Stimulated activated CD4-positive, alpha-beta T cell treated with anti-CD3 and anti-CD28 coated beads, Interleukin-1b, Interleukin-23, amount 100 ng/mL, for 48 hours (primary cell): ENCODE data around the gene PPP2R5B.

Experiments
- DNase-seq: peaks from one replicate; pipeline ENCODE4 v3.0.0-alpha.2; 2020

PPP2R5B gene

DNA sequence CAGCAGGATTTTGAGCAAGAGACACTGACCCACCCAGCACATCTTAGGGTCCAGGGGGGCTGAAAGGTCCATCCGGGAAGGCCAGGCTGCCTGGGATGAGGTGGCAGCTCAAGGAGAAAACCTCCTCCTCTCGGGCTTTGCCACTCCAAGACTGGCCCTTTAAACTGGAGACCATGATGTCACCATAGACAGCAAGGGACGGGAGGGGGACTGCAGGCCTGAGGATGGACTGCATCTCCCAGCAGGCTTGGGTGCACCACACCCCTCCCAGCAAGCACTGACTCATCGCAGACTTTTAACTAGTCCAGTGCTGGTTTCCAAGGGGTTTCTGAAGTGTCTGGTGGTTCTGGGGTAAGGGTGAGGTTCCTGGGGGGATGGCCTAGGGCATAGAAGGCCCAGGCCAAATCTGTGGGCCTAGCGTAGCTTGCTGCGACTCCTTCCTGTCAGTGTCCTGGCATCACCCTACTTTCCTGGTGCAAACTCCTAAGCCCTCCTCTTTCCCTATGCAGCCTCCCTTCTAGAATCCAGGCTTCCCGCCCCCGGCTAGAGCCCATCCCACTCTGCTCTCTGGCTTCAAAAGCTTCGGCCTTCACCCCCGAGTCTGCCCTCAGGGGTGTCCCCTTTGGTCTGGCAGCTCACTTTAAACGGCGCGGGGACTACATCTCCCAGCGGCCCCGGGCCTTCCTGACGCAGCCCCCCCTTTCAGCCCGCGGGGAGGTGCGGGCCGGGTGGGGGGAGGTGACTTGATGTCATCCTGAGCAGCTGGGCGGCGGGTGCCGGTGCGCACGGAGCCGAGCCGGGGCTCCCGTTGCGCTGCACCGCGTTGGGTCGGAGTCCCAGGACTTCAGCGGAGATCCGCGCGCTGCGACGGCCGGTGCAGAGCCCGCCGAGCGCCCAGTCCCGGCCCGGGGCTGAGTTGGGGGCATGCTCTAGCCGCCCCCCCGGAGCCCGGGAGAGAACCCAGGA, at the start of gene PPP2R5B:
TSS of gene PPP2R5B (plus strand) at position 746 of the 966 bp plus-strand sequence. CDS start 1,046 bp downstream, outside the sequence.
- peak; percentile 87 for DNase-seq

DNA sequence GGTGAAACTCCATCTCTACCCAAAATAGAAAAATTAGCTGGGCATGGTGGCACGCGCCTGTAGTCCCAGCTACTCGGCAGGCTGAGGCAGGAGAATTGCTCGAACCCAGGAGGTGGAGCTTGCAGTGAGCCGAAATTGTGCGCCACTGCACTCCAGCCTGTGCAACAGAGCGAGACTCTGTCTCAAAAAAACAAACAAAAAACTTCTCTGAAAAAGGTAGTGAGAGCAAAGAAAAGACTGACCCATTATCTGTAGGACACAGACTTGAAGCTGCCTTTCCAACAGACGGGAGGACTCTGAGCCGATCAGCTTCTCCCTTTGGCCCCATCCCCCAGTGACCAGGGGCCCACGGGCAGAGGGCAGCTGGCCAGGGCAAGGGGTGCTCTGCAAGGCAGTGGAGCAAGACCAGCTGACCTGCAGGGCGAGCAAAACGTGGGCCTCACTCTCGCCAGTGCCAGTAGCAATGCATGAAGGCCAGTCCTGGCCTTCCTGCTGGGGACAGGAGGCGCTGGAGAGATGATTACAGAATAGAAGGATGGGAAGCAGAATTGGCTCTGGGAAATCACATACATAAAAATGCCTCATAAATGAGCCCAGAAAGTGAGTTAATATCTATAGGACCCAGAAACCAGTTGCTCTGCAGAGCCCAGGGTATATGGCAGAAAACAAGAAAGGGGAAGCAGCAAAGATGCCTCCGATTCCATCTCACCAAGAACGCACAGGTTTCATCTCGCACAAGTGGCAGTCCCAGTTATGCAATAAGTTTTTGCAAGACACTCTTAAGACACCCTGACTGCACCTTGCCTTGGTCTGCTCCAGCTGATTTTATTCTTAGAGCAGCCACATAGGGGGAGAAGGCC, 48.9 kb upstream of the PPP2R5B start:
- DNase-seq, result no peak

DNA sequence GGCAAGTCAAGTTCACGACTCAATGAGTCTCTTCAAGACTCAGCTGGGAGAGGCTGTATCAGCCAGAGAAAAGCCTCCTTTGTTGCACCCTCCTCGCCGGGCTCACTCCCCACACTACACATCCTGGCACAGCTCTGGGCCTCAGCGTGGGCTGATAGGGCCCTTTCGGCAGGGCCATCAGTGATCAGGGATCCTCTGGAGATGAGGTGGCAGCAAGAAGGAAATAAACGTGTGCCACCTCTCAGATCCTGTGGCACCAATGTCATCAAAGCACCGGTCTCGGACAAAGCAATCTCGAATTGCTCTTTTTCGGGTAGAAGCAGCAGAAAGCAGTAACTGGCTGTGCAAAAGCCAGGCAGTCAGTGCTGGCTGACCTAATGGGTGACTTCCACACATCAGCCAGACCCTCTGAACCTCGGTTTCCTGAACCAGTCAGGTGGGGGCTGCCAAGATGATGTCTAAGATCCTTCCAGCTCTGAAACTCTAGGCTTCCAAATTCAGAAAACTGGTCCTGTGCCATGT, 48.2 kb upstream of the PPP2R5B start:
- DNase-seq, result peak; percentile 56

DNA sequence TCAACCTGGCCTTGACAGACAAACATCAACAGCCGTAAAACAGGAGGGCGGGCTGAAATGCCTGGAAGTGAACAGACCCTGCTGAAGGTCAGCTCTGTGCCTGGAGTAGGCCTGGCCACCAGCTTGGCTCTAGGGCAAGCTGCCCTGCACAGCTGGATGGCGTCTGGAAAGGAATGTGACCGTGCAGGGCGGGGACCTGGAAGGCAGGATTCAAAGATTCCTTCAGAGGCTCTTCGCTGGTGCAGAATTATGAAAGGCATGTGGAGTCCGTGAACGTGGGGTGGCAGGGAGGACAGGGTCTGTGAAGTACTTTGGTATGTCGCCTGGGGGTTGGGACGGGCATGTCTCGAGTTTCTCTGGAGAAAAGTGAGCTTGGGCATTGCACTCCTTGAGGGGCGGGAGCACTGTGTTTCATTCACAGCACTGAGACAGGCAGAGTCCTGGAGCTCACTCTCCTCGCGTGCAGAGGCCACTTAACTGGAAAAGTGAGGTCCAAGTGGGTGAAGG, 47.6 kb upstream of the PPP2R5B start:
- DNase-seq, result no peak

DNA sequence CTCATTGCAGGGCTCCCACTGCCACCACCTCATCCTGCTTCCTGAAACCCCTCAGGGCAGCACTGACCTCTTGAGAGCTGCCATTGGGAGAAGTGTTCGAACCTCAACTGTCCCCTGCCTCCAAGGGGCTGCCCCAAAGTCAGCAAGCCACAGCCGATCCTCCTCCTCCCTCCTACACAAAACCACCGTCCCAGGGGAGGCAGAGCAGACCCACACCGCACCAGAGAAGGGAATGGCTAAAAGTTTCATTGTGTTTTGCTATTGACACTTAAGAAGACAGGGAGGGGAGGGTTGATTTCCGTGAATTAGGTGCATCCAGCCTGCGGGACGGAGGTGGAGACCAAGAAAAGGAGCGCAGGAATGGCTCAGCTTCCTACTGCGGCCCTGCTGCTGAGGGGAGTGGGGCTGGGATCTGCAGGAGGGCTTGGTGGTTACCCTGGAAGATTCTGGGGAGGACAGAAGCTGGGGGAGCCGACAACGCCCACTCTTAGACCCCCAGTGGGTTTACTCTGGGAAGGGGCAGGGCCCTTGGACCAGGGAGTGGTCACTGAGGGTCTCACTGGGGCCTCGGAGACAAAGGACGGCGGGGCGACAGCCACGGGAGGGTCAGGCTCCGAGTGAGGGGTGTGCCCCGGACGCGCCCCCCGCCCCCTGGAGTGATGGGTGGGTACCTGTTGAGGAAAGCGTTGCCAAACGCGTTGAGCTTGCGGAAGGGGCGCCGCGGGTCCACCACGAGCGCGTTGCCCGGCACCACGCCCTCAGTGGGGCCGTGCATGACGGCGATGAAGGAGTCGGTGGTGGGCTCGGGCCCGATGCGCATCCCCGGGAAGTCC, 46.9 kb upstream of the PPP2R5B start:
- no peak for DNase-seq

DNA sequence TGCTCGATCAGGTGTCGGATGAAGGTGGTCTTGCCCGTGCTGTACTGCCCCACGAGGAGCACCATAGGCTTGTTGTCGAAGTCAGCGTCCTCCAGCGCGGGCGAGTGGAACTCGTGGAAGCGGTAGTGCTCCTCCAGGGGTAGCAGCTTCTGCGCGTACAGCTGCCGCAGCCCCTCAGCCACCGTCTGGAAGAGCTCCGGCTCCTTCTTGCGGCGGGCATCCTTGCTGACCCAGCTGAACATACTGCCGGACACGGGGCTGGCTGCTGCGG, 46.3 kb upstream of the PPP2R5B start:
- no peak for DNase-seq

DNA sequence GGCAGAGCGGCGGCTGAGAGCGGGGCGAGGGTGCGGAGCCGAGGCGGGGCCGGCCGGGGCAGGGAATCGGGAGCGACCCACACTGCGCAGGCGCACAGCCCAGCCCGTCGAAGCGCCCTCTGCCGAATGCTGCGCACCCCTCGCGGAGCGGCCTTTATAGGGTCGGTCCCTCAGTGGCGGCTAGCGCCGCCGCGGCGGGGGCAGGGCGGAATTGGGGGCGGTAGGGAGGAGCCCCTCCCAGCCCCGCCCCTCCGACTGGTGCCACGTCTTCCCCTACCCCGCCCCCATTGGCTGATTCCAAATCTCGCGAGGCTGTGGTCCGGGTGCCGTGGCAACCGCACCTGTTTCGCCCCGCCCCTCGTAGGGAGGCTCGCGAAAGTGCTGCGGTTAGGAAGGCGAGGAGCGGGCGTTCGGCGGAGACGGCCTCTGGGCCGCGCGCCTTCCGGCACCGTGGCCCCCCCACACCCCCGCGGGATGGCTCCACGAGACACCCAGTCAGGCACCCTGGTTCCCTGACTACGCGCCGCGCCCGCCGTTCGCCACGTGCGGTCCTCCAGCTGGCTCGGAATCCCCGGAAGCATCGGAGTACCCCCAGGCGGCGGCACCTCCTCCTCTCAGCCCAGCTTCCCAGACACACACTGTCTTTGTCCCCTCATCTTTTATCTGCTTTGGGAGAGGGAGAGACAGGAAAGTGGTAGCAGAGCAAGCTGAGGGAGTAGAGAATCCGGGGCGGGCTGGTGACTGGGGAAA, 45.8 kb upstream of the PPP2R5B start, which contains the start of gene EHD1:
TSS of gene EHD1 (minus strand) at position 128 of the 750 bp plus-strand sequence. CDS start 157 bp downstream, outside the sequence.
- DNase-seq, result peak; percentile 99

DNA sequence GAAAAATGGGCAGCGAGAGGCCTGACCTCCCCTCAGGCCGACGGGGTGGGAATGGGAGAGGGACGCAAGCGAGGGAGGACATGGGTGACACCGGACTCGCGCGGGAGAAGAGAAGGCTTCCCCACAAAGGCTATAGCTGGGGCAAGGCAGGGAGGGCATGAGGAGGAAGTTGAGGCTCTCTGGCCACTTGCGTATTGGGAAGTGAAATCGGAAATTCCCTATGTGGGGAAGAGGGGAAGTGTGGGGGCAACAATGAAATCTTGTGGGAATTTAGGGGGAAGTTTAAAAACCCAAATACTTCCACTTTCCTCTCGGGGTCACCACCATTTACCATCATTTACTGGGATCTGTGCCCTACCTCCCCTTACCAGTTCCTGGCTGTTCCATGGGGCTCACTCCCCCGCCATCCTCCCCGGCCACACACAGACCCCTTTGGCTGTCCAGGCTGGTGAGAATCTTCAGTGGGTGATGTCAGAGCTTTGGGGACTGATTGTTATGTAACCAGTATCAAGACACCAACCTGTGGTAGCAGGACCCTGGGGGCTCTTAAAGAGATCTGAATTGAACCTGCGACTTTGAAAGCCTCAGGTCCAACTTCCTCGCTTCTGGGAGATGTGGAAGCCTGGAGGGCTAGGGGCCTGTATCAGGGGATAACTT, 45.1 kb upstream of the PPP2R5B start:
- no peak for DNase-seq

DNA sequence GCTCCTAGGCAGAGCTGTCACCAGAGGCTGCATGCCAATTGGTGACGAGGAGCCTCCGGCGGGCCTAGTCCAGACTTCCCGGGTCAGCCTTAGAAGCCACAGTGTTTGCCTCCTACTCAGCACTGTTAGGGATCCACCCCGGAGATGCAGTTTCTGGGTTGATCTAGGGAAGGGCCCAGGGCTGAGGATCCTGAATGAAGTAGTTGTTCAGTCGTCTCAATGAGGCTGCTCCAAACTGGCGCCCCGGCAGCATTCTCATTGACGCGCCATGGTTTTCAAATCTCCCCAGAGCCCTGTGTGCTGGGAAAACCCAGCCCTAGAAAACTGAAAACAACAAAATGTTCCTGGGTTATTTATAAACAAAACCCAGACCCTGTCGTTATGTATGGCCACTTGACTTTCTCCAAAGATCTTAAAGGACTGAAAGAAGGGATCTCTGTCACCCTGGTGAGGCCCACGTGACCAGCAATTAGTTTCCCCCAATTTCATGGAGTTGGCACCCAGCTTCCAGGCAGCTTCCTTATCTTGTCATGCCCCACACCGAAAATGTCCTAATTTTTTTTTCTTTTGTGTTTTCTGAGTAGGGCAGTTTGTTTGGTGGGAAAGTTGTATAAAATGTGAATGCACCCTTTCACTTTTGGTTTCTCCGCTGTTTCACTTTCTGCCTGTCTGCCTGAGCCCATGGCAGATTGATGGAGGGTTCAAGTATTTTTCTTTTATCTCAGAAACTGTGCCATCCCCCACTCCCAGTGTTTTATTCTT, 44.1 kb upstream of the PPP2R5B start:
- no peak for DNase-seq

DNA sequence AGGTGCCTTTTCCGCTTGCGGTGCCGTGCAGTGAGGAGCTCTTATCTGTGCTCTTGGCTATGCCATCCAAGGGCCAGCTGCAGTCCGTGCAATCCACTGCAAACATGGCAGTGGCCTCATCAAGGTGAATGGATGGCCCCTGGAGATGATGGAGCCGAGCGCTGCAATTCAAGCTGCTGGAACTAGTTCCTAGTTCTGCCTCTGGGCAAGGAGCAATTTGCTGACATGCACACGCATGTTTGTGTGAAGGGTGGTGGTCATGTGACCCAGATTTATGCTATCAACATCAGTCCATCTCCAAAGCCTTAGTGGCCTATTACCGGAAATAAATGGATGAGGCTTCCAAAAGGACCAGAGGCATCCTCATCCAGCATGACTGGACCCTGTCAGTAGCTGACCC, 43.0 kb upstream of the PPP2R5B start:
- DNase-seq, result no peak

DNA sequence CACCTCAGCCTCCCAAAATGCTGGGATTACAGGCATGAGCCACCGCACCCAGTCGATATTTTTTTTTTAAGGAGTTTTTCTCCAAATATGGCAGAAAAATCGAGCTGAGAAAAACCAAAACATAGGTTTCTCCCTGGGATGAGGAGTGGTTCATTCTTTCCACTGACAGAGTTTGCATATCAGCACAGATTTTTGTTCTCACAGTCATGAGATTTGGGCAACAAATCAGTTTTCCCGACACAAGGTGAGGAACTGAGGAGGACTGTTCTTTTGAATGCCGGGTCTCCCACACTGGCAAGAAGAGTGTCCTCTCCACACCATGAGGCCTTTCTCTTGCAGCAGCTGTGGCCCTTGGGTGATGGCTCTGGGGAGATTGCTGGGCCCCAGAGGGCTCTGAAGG, 42.2 kb upstream of the PPP2R5B start:
- no peak for DNase-seq

DNA sequence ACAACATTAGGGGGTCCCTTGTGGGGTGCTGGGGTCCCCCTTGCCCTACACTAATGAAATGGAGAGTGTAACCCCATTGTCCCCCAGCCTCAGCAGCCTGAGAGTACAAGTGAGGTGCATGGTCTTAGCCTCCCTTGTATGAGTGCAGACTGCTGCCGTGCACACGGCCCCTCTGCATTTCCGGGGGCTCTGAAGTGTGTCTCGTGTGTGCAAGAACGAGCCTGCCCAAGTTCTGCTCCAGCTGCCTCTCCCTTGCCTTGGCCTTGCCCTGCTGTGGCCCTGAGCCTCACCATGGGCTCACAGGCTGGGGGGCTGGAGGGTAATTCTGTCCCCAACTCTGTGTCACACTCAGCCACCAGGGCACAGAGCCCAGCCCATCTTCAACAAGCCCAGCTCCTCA, 40.9 kb upstream of the PPP2R5B start:
- DNase-seq, result no peak

DNA sequence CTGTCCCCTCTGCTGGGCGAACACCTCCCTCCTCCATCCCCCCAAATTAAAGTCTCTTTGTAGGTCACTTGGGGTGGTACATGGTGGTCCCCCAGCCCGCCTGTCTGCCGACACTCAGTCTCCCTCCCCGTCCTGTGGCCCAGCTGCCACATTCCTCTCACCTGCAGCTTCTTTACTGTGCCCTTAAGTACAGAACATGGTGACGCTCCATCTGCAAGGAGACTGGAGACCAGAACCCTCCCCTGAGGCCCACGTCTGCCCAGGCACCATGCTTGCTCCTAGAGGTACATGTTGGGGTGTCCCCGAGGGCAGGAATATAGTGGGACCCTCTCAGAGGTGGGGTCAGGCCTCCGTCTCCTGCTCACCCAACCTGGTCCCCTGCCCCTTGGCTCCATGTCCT, 40.5 kb upstream of the PPP2R5B start:
- DNase-seq, result no peak

DNA sequence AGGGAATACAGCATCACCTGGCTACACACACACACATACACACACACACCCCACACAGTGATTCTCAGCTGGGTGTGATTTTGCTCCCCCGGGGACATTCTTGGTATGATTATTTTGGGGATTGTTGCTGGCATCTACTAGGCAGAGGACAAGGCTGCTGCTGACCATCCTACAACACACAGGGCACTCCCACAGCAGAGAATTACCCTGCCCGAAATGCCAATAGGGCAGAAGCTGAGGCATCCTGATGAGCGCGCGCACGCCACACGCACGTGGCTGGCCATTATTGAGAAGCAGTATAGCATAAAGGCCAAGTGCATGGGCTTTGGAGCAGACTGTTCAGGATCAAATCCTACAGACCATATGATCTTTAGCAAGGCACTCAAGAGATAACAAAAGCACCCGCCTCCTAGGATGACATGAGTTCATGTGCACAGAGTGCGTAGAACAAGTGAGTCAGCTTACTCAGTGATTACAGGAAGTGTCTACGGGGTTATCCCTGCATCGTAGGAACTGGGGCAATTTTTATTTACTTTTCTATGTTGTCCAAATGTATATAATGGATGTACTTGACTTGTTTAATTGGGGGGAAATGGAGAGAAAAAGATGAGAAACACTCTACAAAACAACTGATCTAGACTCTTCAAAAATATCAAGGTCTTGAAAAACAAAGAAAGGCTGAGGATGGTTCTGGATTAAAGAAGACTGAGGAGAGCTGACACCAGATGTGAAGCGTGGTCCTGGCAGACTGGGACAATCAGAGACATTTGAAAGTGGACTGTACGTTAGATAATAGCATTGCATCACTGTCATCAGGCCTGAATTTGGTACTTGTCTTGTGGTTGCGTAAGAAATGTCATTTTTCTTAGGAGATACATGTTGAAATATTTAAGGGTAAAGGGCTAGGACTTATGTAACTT, 38.9 kb upstream of the PPP2R5B start:
- peak; percentile 43 for DNase-seq

DNA sequence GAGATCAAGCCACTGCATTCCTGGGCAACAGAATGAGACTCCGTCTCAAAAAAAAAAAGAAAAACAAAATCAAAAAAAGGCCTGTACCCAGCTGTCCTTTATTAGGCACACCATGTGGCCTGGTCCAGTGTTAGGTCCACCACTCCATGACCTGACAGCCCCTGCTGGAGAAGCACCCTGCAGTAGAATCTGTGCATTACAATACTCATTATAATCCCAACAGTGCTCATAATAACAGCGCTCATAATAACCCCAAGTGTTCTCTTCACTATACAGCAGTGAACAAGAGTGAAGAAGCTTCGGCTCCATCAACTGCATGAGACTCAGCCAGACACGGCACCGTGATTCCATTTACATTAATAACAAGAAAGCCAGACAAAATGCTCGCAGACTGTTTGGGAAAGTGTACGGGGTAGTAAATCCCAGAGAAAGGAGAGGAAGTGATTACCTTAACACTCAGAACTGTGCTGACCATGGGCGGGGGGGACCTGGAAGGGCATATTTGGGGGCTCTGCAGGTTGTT, 37.2 kb upstream of the PPP2R5B start:
- no peak for DNase-seq

DNA sequence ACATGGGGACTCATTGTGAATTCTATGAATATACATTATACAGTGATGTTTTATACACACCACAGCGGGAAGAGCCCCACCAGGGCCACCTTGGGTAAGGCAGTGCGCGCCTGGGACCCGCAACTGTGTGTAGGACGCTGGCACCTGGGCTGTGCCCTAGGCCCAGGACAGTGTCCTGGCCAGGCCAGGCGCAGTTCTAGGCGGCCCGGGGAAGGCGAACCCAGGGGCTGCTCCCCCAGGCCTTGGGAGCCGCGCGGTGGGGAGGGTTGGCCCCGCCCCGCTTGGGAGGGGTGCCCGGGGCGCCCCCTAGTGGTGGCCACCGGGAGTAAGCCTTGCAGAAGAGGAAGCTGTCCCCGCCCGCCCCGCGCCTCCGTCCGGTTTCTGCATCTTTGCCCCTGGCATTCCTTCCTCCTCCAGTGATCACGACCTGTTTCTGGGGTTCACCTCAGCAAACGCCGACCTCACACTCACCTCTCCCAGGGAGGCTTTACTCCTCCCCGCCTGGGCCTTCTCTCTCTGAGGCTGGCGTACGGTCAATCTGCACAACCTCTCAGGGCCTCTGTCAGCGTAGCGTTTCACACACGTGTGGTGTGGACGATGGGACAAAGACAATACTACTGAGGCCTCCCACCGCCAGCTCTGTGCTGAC, 36.6 kb upstream of the PPP2R5B start:
- DNase-seq, result peak; percentile 84

DNA sequence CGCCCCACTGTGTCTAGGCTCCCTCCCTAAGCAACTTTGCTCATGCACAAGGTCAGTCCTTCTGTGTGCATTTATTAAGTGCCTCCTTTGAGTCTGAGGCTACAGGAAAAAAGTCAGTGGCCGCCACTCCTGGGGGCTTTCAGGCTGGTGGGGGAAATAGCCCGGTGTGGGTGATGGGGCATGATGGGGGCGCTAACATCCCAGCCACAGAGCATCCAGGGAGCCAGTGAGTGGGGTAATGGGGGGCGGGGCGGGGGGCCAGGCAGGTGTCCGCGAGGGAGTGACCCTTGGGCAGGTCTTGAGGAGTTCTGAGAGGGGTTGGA, 36.1 kb upstream of the PPP2R5B start:
- DNase-seq, result no peak

DNA sequence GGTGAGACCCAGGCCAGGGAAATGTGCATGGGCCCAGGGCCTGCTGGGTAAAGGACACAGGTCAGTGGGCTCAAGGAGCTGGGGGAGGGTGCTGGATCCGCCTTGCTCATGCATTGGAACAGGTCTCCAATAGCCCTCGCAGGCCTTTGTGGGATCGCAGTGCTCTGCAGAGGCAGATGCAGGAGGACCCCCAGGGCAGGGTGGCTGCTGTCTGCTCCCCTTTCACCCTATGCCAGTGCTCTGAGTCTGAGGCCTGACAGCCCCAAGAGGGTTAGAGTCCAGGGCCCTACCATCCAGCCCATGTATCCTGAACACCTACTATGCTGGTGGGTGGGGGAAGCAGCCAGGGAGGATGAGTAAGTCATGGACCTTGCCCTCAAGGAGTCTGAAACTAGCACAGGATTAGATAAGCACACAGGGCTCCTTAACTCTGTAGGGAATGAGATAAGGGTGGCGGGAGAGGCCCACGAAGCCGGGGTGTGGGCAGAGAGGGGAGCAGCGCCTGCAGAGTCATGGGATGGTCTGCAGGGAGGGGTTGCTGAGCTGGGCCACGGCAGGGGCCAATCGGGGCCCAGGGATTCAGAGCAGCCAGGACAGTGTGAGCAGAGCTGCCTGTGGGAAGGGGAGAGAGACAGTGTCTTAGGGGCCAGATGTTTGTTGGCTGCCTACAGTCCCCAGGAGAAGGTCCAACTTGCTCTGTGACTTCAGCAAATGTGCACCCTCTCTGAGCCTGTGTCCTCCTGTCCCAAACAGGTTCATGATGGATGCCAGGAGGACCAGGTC, 35.6 kb upstream of the PPP2R5B start:
- no peak for DNase-seq
